H9 (cell line): Measurements from ENCODE around the gene SRPK1. TPM values are rescaled to one million over a fixed set of nuclear protein-coding genes. Genes with fewer than 3 reads are reported as not detected.

Experiments used
- DNase-seq: peaks from one replicate; pipeline ENCODE4 v3.0.0-alpha.2; 2017
- H2AFZ ChIP-seq: one replicate; pipeline ENCODE4 v1.6.1; 2013; ENCODE audit warnings: mild to moderate bottlenecking, low read length, control low read depth, moderate library complexity
- H2AK5ac ChIP-seq: 2 replicates; pipeline ENCODE4 v1.6.1; 2013; ENCODE audit warnings: low read length, control low read depth, mixed read lengths; ENCODE audit not compliant: insufficient read length
- H2BK120ac ChIP-seq: one replicate; pipeline ENCODE4 v1.6.1; 2013; ENCODE audit warnings: low read depth, mild to moderate bottlenecking, low read length, control low read depth, inconsistent platforms; ENCODE audit not compliant: poor library complexity, severe bottlenecking
- H2BK12ac ChIP-seq: 2 replicates; pipeline ENCODE4 v1.6.1; 2013; ENCODE audit warnings: low read length, control low read depth, mixed read lengths, low read depth; ENCODE audit not compliant: insufficient read length
- H2BK15ac ChIP-seq: 2 replicates; pipeline ENCODE4 v1.6.1; 2013; ENCODE audit warnings: low read depth, low read length, control low read depth
- H2BK20ac ChIP-seq: one replicate; pipeline ENCODE4 v1.6.1; 2013; ENCODE audit warnings: low read depth, mild to moderate bottlenecking, low read length, control low read depth, inconsistent platforms; ENCODE audit not compliant: poor library complexity, severe bottlenecking
- H2BK5ac ChIP-seq: 2 replicates; pipeline ENCODE4 v1.6.1; 2013; ENCODE audit warnings: low read length, control low read depth, mixed read lengths; ENCODE audit not compliant: insufficient read length
- H3K14ac ChIP-seq: 2 replicates; pipeline ENCODE4 v1.6.1; 2013; ENCODE audit warnings: low read length, control low read depth; ENCODE audit not compliant: insufficient read depth
- H3K18ac ChIP-seq: 2 replicates; pipeline ENCODE4 v1.6.1; 2013; ENCODE audit warnings: low read depth, mild to moderate bottlenecking, mixed read lengths, low read length, control low read depth; ENCODE audit not compliant: insufficient read length
- H3K23ac ChIP-seq: 2 replicates; pipeline ENCODE4 v1.6.1; 2013; ENCODE audit warnings: low read length, control low read depth, mixed read lengths, low read depth; ENCODE audit not compliant: insufficient read length
- H3K23me2 ChIP-seq: 2 replicates; pipeline ENCODE4 v1.6.1; 2013; ENCODE audit warnings: low read depth, mild to moderate bottlenecking, mixed read lengths, low read length, control low read depth; ENCODE audit not compliant: insufficient read length, poor library complexity, severe bottlenecking
- H3K27ac ChIP-seq: 2 replicates; pipeline ENCODE4 v1.5.1; 2013; ENCODE audit warnings: low read length, control low read depth, mixed read lengths, low read depth; ENCODE audit not compliant: insufficient read length
- H3K27me3 ChIP-seq: 2 replicates; pipeline ENCODE4 v1.6.1; 2013; ENCODE audit warnings: low read length, control low read depth, inconsistent platforms; ENCODE audit not compliant: insufficient read depth
- H3K4ac ChIP-seq: 2 replicates; pipeline ENCODE4 v1.6.1; 2013; ENCODE audit warnings: low read depth, mild to moderate bottlenecking, control low read depth, inconsistent platforms, low read length, moderate library complexity
- H3K4me1 ChIP-seq: 2 replicates; pipeline ENCODE4 v1.6.1; 2013; ENCODE audit warnings: low read length, control low read depth, inconsistent platforms; ENCODE audit not compliant: insufficient read depth
- H3K4me2 ChIP-seq: 2 replicates; pipeline ENCODE4 v1.6.1; 2013; ENCODE audit warnings: low read length, control low read depth, mixed read lengths; ENCODE audit not compliant: insufficient read length, insufficient read depth
- H3K56ac ChIP-seq: 2 replicates; pipeline ENCODE4 v1.6.1; 2013; ENCODE audit warnings: low read depth, mild to moderate bottlenecking, mixed read lengths, low read length, control low read depth; ENCODE audit not compliant: insufficient read length
- H3K79me1 ChIP-seq: 2 replicates; pipeline ENCODE4 v1.6.1; 2013; ENCODE audit warnings: low read depth, mild to moderate bottlenecking, moderate library complexity, low read length, control low read depth, inconsistent platforms; ENCODE audit not compliant: insufficient read depth, poor library complexity, severe bottlenecking
- H3K79me2 ChIP-seq: 2 replicates; pipeline ENCODE4 v1.6.1; 2013; ENCODE audit warnings: low read length, control low read depth, inconsistent platforms; ENCODE audit not compliant: insufficient read depth
- H3K9ac ChIP-seq: 2 replicates; pipeline ENCODE4 v1.6.1; 2013; ENCODE audit warnings: low read length, control low read depth, mixed read lengths; ENCODE audit not compliant: insufficient read length; ENCODE audit errors: extremely low read depth
- H3K9me3 ChIP-seq: one replicate; pipeline ENCODE4 v1.6.1; 2013; ENCODE audit warnings: low read depth, low read length, inconsistent platforms; ENCODE audit not compliant: control insufficient read depth
- H3T11ph ChIP-seq: one replicate; pipeline ENCODE4 v1.6.1; 2013; ENCODE audit warnings: mild to moderate bottlenecking, low read length, control low read depth, inconsistent platforms
- H4K20me1 ChIP-seq: one replicate; pipeline ENCODE4 v1.6.1; 2013; ENCODE audit not compliant: control insufficient read depth, insufficient read length, insufficient read depth
- H4K5ac ChIP-seq: 2 replicates; pipeline ENCODE4 v1.6.1; 2013; ENCODE audit warnings: low read depth, mild to moderate bottlenecking, mixed read lengths, low read length, control low read depth; ENCODE audit not compliant: insufficient read length
- H4K8ac ChIP-seq: replicated peaks from 2 replicates; pipeline ENCODE4 v1.6.1; 2013; ENCODE audit warnings: low read length, control low read depth, mixed read lengths, low read depth; ENCODE audit not compliant: insufficient read length
- H4K91ac ChIP-seq: 2 replicates; pipeline ENCODE4 v1.6.1; 2013; ENCODE audit warnings: low read depth, mild to moderate bottlenecking, moderate library complexity, mixed read lengths, low read length, control low read depth; ENCODE audit not compliant: insufficient read length
- H3K27ac Mint-ChIP-seq, 3 experiments: 2 replicates in 2 of 3; 3 replicates in 1 of 3; pipeline ENCODE4 v1.8.0; 2020 to 2021; ENCODE audit warnings: mixed read lengths in 3 of 3, mild to moderate bottlenecking in 1 of 3, moderate library complexity in 1 of 3
- H3K27me3 Mint-ChIP-seq: 2 replicates; pipeline ENCODE4 v1.8.0; 2021; ENCODE audit warnings: low read depth, mild to moderate bottlenecking, moderate library complexity, mixed read lengths
- H3K36me3 Mint-ChIP-seq, 3 experiments: 2 replicates in 2 of 3; 3 replicates in 1 of 3; pipeline ENCODE4 v1.8.0; 2020 to 2021; ENCODE audit warnings: low read depth in 3 of 3, mixed read lengths in 3 of 3; ENCODE audit not compliant: insufficient read depth in 1 of 3
- H3K4me1 Mint-ChIP-seq, 2 experiments: 2 replicates each; pipeline ENCODE4 v1.8.0; 2020; ENCODE audit warnings: mixed read lengths in 2 of 2
- H3K4me3 Mint-ChIP-seq, 2 experiments: 2 replicates in 1 of 2; 3 replicates in 1 of 2; pipeline ENCODE4 v1.8.0; 2020 to 2021; ENCODE audit warnings: mild to moderate bottlenecking in 2 of 2, mixed read lengths in 2 of 2, moderate library complexity in 1 of 2
- H3K9me3 Mint-ChIP-seq, 2 experiments: 2 replicates in 1 of 2; 3 replicates in 1 of 2; pipeline ENCODE4 v1.8.0; 2020; ENCODE audit warnings: mild to moderate bottlenecking in 2 of 2, mixed read lengths in 2 of 2, moderate library complexity in 1 of 2
- CTCF ChIP-seq: fragments of 200-600 bp; sonication (generic); conservative IDR thresholded peaks from 3 replicates; pipeline ENCODE4 v1.8.0; 2021; ENCODE audit warnings: antibody characterized with exemption, mild to moderate bottlenecking
- WGBS: extraction: QIAGEN DNeasy Blood & Tissue Kit; methylation state at CpG from one replicate; pipeline ENCODE4 v1.1.7; 2013; ENCODE audit warnings: missing lambda C conversion rate, low lambda C conversion rate, mixed read lengths; ENCODE audit not compliant: insufficient read length; ENCODE audit errors: extremely low coverage; 5-methylcytosine and 5-hydroxymethylcytosine counted together
- total RNA-seq: library from RNA; stranded (reverse); gene quantifications from 2 replicates; pipeline ENCODE4 v1.2.1, GENCODE V29; 2021

SRPK1 gene
- total RNA-seq, 1 experiment from 2014 or later: 93.2 TPM

- H3K56ac ChIP-seq: no peak overlapping the region
- H2BK12ac ChIP-seq: no peak overlapping the region
- no peaks in the 10 kb centered on the region for H3K4me1 ChIP-seq
- H3K9ac ChIP-seq: no peak overlapping the region
- Mint-ChIP-seq H3K36me3 (peaks cover 11 to 50% (median 41%) of the 10 kb centered on the region in 3 experiments; a peak in 6 of 7 replicates), H3K4me3 (no peak overlapping the region), H3K9me3 (no peaks in the 10 kb centered on the region; a peak in 2 of 5 replicates), H3K27ac (peak overlapping the region in 1 of 3 experiments; percentile 68; a peak in 1 of 7 replicates), H3K27me3 (no peaks in the 10 kb centered on the region), H3K4me1 (no peaks in the 10 kb centered on the region)
- no CpG with 5 or more reads among the region's 7 CpGs for WGBS
- no peak overlapping the region for H3T11ph ChIP-seq
- H3K79me1 ChIP-seq: no peaks in the 10 kb centered on the region
- H2BK5ac ChIP-seq: no peak overlapping the region
- no peak overlapping the region for H3K14ac ChIP-seq
- H4K20me1 ChIP-seq: no peaks in the 10 kb centered on the region
- no peak overlapping the region for H4K5ac ChIP-seq
- no peak overlapping the region for H2BK15ac ChIP-seq
- no peak for TF ChIP-seq CTCF
- no peak overlapping the region for H4K91ac ChIP-seq
- H4K8ac ChIP-seq: no peak overlapping the region
- DNase-seq: no peak
- H3K9me3 ChIP-seq: no peaks in the 10 kb centered on the region
- no peak overlapping the region for H3K4me2 ChIP-seq
- H2BK120ac ChIP-seq: no peak overlapping the region
- H3K18ac ChIP-seq: no peak overlapping the region
- H2BK20ac ChIP-seq: no peak overlapping the region
- no peak overlapping the region for H3K4ac ChIP-seq
- H2AFZ ChIP-seq: no peak overlapping the region
- H2AK5ac ChIP-seq: no peak overlapping the region
- no peak overlapping the region for H3K27ac ChIP-seq
- H3K79me2 ChIP-seq: no peaks in the 10 kb centered on the region
- H3K23me2 ChIP-seq: no peaks in the 10 kb centered on the region
- H3K23ac ChIP-seq: no peak overlapping the region
- H3K27me3 ChIP-seq: no peaks in the 10 kb centered on the region
These were observed 87.4 kb downstream of the SRPK1 start for GRCh38 chr6:35833536-35833935.
